Nephron progenitor cell (in vitro differentiated cells): ENCODE data around the gene ZCCHC4.

Experiments
- DNase-seq: peaks from one replicate; pipeline ENCODE4 v3.0.0; 2021
- H3K27ac Mint-ChIP-seq: 2 replicates; pipeline ENCODE4 v1.8.0; 2021; ENCODE audit warnings: mild to moderate bottlenecking, moderate library complexity, mixed read lengths
- H3K27me3 Mint-ChIP-seq: 2 replicates; pipeline ENCODE4 v1.8.0; 2021; ENCODE audit warnings: mild to moderate bottlenecking, low read depth, mixed read lengths; ENCODE audit not compliant: poor library complexity
- H3K36me3 Mint-ChIP-seq: 2 replicates; pipeline ENCODE4 v1.8.0; 2021; ENCODE audit warnings: low read depth, mixed read lengths
- H3K4me1 Mint-ChIP-seq: 2 replicates; pipeline ENCODE4 v1.8.0; 2021; ENCODE audit warnings: mixed read lengths
- H3K4me3 Mint-ChIP-seq: 2 replicates; pipeline ENCODE4 v1.8.0; 2021; ENCODE audit warnings: mild to moderate bottlenecking, moderate library complexity, mixed read lengths
- H3K9me3 Mint-ChIP-seq: 2 replicates; pipeline ENCODE4 v1.8.0; 2021; ENCODE audit warnings: mild to moderate bottlenecking, moderate library complexity, mixed read lengths
- TF ChIP-seq, protein P1 (sequence below): fragments of 200-600 bp; sonication (generic); IDR thresholded peaks from 2 replicates; pipeline ENCODE4 v1.5.0; 2021; ENCODE audit warnings: antibody characterized with exemption

Gene ZCCHC4

GRCh38 chr4:25302626-25303025 lies 9.9 kb upstream of the ZCCHC4 start:
- Mint-ChIP-seq H3K36me3 (no peaks in the 10 kb centered on the region), H3K9me3 (no peaks in the 10 kb centered on the region), H3K27ac (no peak overlapping the region), H3K27me3 (peaks cover 24% of the 10 kb centered on the region), H3K4me1 (no peaks in the 10 kb centered on the region), H3K4me3 (no peak overlapping the region)
- no peak for DNase-seq
- TF ChIP-seq, protein P1, sequence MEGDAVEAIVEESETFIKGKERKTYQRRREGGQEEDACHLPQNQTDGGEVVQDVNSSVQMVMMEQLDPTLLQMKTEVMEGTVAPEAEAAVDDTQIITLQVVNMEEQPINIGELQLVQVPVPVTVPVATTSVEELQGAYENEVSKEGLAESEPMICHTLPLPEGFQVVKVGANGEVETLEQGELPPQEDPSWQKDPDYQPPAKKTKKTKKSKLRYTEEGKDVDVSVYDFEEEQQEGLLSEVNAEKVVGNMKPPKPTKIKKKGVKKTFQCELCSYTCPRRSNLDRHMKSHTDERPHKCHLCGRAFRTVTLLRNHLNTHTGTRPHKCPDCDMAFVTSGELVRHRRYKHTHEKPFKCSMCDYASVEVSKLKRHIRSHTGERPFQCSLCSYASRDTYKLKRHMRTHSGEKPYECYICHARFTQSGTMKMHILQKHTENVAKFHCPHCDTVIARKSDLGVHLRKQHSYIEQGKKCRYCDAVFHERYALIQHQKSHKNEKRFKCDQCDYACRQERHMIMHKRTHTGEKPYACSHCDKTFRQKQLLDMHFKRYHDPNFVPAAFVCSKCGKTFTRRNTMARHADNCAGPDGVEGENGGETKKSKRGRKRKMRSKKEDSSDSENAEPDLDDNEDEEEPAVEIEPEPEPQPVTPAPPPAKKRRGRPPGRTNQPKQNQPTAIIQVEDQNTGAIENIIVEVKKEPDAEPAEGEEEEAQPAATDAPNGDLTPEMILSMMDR = no peak

DNA sequence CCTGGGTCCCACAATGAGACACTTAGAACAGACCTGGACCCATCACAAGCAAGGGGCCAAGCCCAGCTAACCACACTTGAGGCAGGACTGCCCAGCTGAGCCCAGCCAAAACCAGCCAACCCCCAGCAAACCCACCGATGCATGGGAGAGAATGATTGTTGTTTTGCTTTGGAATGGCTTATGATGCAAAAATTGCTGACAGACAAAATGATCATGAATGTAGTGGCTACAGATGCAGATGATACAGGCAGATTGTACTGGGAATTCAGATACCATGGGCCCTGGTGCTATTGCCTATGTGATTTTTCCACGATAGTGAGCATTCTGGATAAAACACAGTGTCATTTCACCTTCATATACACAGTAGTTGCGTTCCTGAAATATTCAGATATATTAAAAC lies 9.0 kb upstream of the ZCCHC4 start:
- no peak for DNase-seq
- no peak overlapping the region for H3K27ac Mint-ChIP-seq
- no peaks in the 10 kb centered on the region for H3K9me3 Mint-ChIP-seq
- no peak overlapping the region for H3K4me3 Mint-ChIP-seq
- no peaks in the 10 kb centered on the region for H3K4me1 Mint-ChIP-seq
- no peaks in the 10 kb centered on the region for H3K36me3 Mint-ChIP-seq
- H3K27me3 Mint-ChIP-seq = peaks cover 24% of the 10 kb centered on the region
- TF ChIP-seq, protein P1 = no peak

DNA sequence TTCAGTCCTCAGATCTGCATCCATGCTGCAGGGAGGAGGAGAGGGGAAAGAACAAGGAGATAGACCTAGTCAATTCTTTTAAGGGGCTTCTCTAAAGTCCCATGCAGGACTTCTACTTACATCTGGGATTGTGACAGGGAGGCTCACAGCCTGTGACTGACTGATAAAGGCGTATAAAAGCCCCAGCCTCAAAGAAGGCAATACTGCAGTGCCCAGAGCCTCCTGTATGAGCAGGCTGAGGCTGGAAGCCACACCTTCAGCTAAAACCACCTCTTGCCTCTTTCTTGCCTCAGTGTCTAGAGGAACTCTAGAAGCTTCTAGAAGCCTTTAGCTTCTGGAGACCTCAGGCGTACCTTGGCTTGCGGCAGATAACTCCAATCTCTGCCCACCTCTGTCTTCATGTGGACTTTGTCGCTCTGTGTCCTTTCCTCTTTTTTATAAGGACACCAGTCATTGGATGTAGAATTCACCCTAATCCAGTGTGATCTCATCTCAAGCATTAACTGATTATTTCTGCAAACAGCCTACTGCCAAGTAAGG lies 6.0 kb upstream of the ZCCHC4 start:
- Mint-ChIP-seq H3K27ac (no peak overlapping the region), H3K36me3 (no peaks in the 10 kb centered on the region), H3K4me1 (no peaks in the 10 kb centered on the region), H3K27me3 (peaks cover 24% of the 10 kb centered on the region), H3K9me3 (no peaks in the 10 kb centered on the region), H3K4me3 (no peak overlapping the region)
- DNase-seq = no peak
- TF ChIP-seq, protein P1 = no peak

GRCh38 chr4:25307596-25307995 lies 5.0 kb upstream of the ZCCHC4 start:
- H3K27ac Mint-ChIP-seq = no peak overlapping the region
- TF ChIP-seq, protein P1 = no peak
- H3K4me3 Mint-ChIP-seq = no peak overlapping the region
- peaks cover 26% of the 10 kb centered on the region for H3K27me3 Mint-ChIP-seq
- peaks cover 4% of the 10 kb centered on the region for H3K9me3 Mint-ChIP-seq
- no peak for DNase-seq
- H3K36me3 Mint-ChIP-seq = no peaks in the 10 kb centered on the region
- H3K4me1 Mint-ChIP-seq = no peaks in the 10 kb centered on the region

DNA sequence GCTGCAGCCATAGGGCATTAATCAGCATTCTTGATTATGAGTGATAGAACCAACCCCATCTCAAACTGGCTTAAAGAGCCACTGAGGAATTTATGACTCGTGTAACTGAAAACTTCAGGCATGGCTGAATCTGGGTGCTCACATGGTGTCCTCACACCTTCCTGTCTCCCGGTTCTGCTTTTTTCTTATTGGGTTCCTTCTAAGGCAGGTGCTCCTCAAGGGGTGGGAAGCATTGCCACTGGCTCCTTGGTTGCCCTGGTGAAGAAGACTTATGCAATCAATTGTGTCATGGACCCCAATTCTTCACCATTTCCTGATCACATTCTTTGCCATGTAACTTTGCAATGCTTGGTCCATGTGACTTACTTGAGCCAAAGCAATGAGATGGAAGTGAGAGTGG lies 4.3 kb upstream of the ZCCHC4 start:
- no peak overlapping the region for H3K4me3 Mint-ChIP-seq
- TF ChIP-seq, protein P1 = no peak
- DNase-seq = no peak
- H3K4me1 Mint-ChIP-seq = peaks cover 3% of the 10 kb centered on the region
- peaks cover 4% of the 10 kb centered on the region for H3K9me3 Mint-ChIP-seq
- H3K27me3 Mint-ChIP-seq = peaks cover 30% of the 10 kb centered on the region
- no peaks in the 10 kb centered on the region for H3K36me3 Mint-ChIP-seq
- H3K27ac Mint-ChIP-seq = no peak overlapping the region

- Mint-ChIP-seq H3K36me3 (no peaks in the 10 kb centered on the region), H3K27ac (no peak overlapping the region), H3K27me3 (peaks cover 30% of the 10 kb centered on the region), H3K9me3 (peaks cover 4% of the 10 kb centered on the region), H3K4me1 (peaks cover 7% of the 10 kb centered on the region), H3K4me3 (no peak overlapping the region)
- TF ChIP-seq, protein P1 = no peak
- no peak for DNase-seq
Observed at GRCh38 chr4:25308761-25309160, 3.8 kb upstream of the ZCCHC4 start.
